Measurements from ENCODE around the gene TWNK. TPM values are rescaled to one million over a fixed set of nuclear protein-coding genes. Genes with fewer than 3 reads are reported as not detected.
A peak's percentile ranks its signal among the peaks of the same experiment; 100 is the strongest.

The TWNK gene
- total and polyA plus RNA-seq, 2 of the 4 experiments (the other 2 are of a cell fraction) = 7.7 to 8.8 TPM

DNA sequence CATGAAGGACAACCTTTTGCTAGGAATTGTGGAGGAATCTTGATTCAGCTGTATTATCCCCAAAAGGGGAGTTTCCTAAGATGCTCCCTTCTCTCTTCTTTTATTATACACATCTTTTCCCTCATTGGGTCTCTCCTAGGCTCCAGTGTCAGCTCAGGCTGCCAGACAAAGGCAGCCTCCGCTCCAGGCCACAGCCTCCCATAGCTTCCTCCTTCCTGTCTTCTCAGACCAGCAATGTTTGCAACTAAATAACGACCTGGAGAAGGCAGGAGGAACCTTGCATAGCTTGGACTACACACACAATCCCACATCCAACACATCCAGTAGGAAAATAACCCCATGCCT lies 56.0 kb downstream of the TWNK start:
- peak overlapping the region; percentile 27 for H4K5ac ChIP-seq (ENCODE audit: low read depth, low read length)
- WGBS, 2 experiments (ENCODE audit: extremely low coverage in 2 of 2, insufficient read length in 1 of 2) = no CpG with 5 or more reads among the region's 2 CpGs
- H4K20me1 ChIP-seq (ENCODE audit: insufficient read depth, low read length) = no peaks in the 10 kb centered on the region
- H2BK15ac ChIP-seq (ENCODE audit: low read depth, low read length) = peak overlapping the region; percentile 32; the same call in 1 of the 3 replicates
- H2AK9ac ChIP-seq (replicated peaks; ENCODE audit: low read depth, low read length, poor library complexity) = peak overlapping the region; percentile 21
- ATAC-seq (ENCODE audit: low read depth) (no peak), DNase-seq (no peak)
- H3K56ac ChIP-seq (ENCODE audit: extremely low read depth, insufficient read depth, low read length) = peak overlapping the region; percentile 79
- H3K4me1 ChIP-seq (ENCODE audit: control insufficient read depth, insufficient read depth, low read length) = peaks cover 11% of the 10 kb centered on the region
- H2BK120ac ChIP-seq (ENCODE audit: low read depth, low read length) = peak overlapping the region; percentile 89
- H3K9me1 ChIP-seq (ENCODE audit: insufficient read depth, low read length) = peaks cover 8% of the 10 kb centered on the region; the same call in 1 of the 2 replicates
- no TSS peak for BruUV-seq (replicated peaks)
- peak overlapping the region; percentile 57 for H3K9ac ChIP-seq (ENCODE audit: low read depth, low read length)
- in situ Hi-C loops (cut with MboI; ENCODE audit: low sequenced_read_pairs) = no loop called here
- H3K79me1 ChIP-seq (ENCODE audit: low read depth in 1 of 2, low read length in 2 of 2) = peaks cover 2 to 8% of the 10 kb centered on the region in 2 experiments; a peak in 1 of 4 replicates
- H2BK20ac ChIP-seq (ENCODE audit: low read depth, low read length) = peak overlapping the region; percentile 33; the same call in 1 of the 2 replicates
- peak overlapping the region; percentile 77; the same call in 1 of the 2 replicates for H3K23ac ChIP-seq (ENCODE audit: low read depth, low read length)
- H3K27me3 ChIP-seq (ENCODE audit: control insufficient read depth, insufficient read depth, low read length) = peaks cover 2% of the 10 kb centered on the region; the same call in 1 of the 2 replicates
- peak overlapping the region; percentile 93 for H3K4ac ChIP-seq (ENCODE audit: low read depth, low read length)
- H2AFZ ChIP-seq (replicated peaks; ENCODE audit: low read length, poor library complexity) = peak overlapping the region; percentile 94
- TF ChIP-seq RFX5 (IDR thresholded peaks at IDR 0.05; ENCODE audit: low read depth, low read length) (no peak), RCOR1 (IDR thresholded peaks at IDR 0.05; ENCODE audit: insufficient replicate concordance, low read length) (no peak), ELK1 (IDR thresholded peaks at IDR 0.05; ENCODE audit: borderline replicate concordance, low read depth, low read length) (no peak), MAFK (IDR thresholded peaks at IDR 0.05; ENCODE audit: low read depth, low read length) (no peak), MXI1 (IDR thresholded peaks at IDR 0.05; ENCODE audit: borderline replicate concordance, low read depth, low read length) (no peak), MAZ (IDR thresholded peaks at IDR 0.05; ENCODE audit: borderline replicate concordance, low read depth, low read length) (no peak), POLR2A (IDR thresholded peaks at IDR 0.05; ENCODE audit: low read depth, low read length) (no peak), NFE2L2 (IDR thresholded peaks at IDR 0.05; ENCODE audit: low read depth, low read length) (no peak), FOS (IDR thresholded peaks at IDR 0.05; ENCODE audit: low read depth, low read length) (no peak), RAD21 (IDR thresholded peaks at IDR 0.05; ENCODE audit: low read length) (no peak), SMC3 (IDR thresholded peaks at IDR 0.05; ENCODE audit: low read depth, low read length) (no peak), CTCF (conservative IDR thresholded peaks at IDR 0.05; ENCODE audit: low read depth, low read length) (no peak), USF2 (IDR thresholded peaks at IDR 0.05; ENCODE audit: low read depth, low read length) (no peak)
- H3K4me3 ChIP-seq (ENCODE audit: insufficient read depth, low read depth, low read length) = peak overlapping the region; percentile 41
- peak overlapping the region; percentile 97 for H3K14ac ChIP-seq (replicated peaks; ENCODE audit: low read depth, low read length)
- H2AK5ac ChIP-seq (ENCODE audit: low read depth, low read length) = peak overlapping the region; percentile 81
- dilution Hi-C loops (cut with HindIII; ENCODE audit: low sequenced_read_pairs, unreplicated experiment) = no loop called here
- H4K91ac ChIP-seq (ENCODE audit: insufficient read depth, low read depth, low read length) = peak overlapping the region; percentile 90
- peak overlapping the region; percentile 44 for H3K18ac ChIP-seq (ENCODE audit: low read depth, low read length)
- peak overlapping the region; percentile 86 to 96 for H4K8ac ChIP-seq (ENCODE audit: low read depth in 2 of 2, low read length in 2 of 2)
- H3K36me3 ChIP-seq (ENCODE audit: control insufficient read depth, insufficient read depth, low read length) = peaks cover 13% of the 10 kb centered on the region
- peak overlapping the region; percentile 75 for H2BK5ac ChIP-seq (ENCODE audit: low read depth, low read length, poor library complexity, severe bottlenecking)
- ChIA-PET POLR2A (ENCODE audit: unreplicated experiment) (interaction anchor here (0.8 to 1.2 kb wide), 3 partner anchors 11 to 20 kb away, joined by 3 to 6 read pairs (median 4); partner anchors contain the start of gene KAZALD1), CTCF (interaction anchor here (0.8 to 2.1 kb wide), 6 partner anchors 17 to 99 kb away, joined by 3 to 7 read pairs (median 6); no protein-coding TSS in a partner anchor)
- peak overlapping the region; percentile 74 for H3K4me2 ChIP-seq (ENCODE audit: low read depth, low read length)
- H3K27ac ChIP-seq (ENCODE audit: insufficient read depth, low read length) = peak overlapping the region; percentile 72
- intact Hi-C loops (cut with micrococcal nuclease) = no loop called here
- H3K9me3 ChIP-seq (ENCODE audit: control insufficient read depth, insufficient read depth, low read length) = no peaks in the 10 kb centered on the region
